Esophagus muscularis mucosa (tissue), 4 donors: Measurements from ENCODE around the gene PRRX2. TPM values are rescaled to one million over a fixed set of nuclear protein-coding genes. Genes with fewer than 3 reads are reported as not detected.
"Not testable (repeated sequence)": the region's sequence is repeated elsewhere in the genome, so short reads cannot be mapped to it uniquely, and the experiment has no call there.

Experiments used
- DNase-seq: peaks from one replicate; pipeline ENCODE4 v3.0.0-alpha.2; 2017; ENCODE audit errors: extremely low spot score
- H3K27ac ChIP-seq, 4 donors: fragments of 200-600 bp; sonication (generic); replicated peaks in 1 of 4; 1 replicate in 3 of 4; 2 replicates in 1 of 4; pipeline ENCODE4 v1.5.1; 2016 to 2019; ENCODE audit warnings: mild to moderate bottlenecking in 1 of 4
- H3K27me3 ChIP-seq, 4 donors: fragments of 200-600 bp; sonication (generic); one replicate each; pipeline versions ENCODE4 v1.5.1 to v1.6.0; 2016 to 2019
- H3K36me3 ChIP-seq, 4 donors: fragments of 200-600 bp; sonication (generic); one replicate each; pipeline ENCODE4 v1.5.1; 2016 to 2019
- H3K4me1 ChIP-seq, 4 donors: fragments of 200-600 bp; sonication (generic); one replicate each; pipeline ENCODE4 v1.5.1; 2016 to 2019
- H3K4me3 ChIP-seq, 4 donors: fragments of 200-600 bp; sonication (generic); 1 replicate in 2 of 4; 2 replicates in 2 of 4; pipeline ENCODE4 v1.5.1; 2016 to 2019; ENCODE audit warnings: mild to moderate bottlenecking in 4 of 4, moderate library complexity in 1 of 4
- H3K9me3 ChIP-seq, 4 donors: fragments of 200-600 bp; sonication (generic); 1 replicate in 3 of 4; 2 replicates in 1 of 4; pipeline ENCODE4 v1.5.1; 2016 to 2019
- EP300 ChIP-seq: sonication (generic); formaldehyde crosslinking; IDR thresholded peaks from one replicate; pipeline ENCODE4 v1.6.1; 2017; ENCODE audit warnings: antibody characterized with exemption
- POLR2A ChIP-seq: fragments of 450-650 bp; IDR thresholded peaks from one replicate; pipeline ENCODE4 v1.6.1; 2017; ENCODE audit warnings: antibody characterized with exemption, moderate library complexity, mild to moderate bottlenecking, low read depth
- POLR2AphosphoS5 ChIP-seq, 2 donors: sonication (generic); formaldehyde crosslinking; IDR thresholded peaks; one replicate each; pipeline ENCODE4 v1.6.1; 2017; ENCODE audit warnings: antibody characterized with exemption in 2 of 2
- WGBS: methylation state at CpG from one replicate; pipeline ENCODE4 v1.1.5; 2018; 5-methylcytosine and 5-hydroxymethylcytosine counted together
- intact Hi-C: fragments of 100-400 bp; cut with DNase I; formaldehyde crosslinking; loops from one replicate; pipeline ENCODE4 v1.15.1; 2023
- total RNA-seq, 4 donors: library from RNA; depleted of rRNA; stranded (reverse); fragments of >200 nt; gene quantifications; one replicate each; pipeline versions ENCODE4 v1.1.0 to v1.2.1, GENCODE V29; 2016
- TF ChIP-seq, protein P1 (sequence below), 3 experiments: fragments of 200-600 bp in 2 of 3; fragments of 450-650 bp in 1 of 3; sonication (generic) in 2 of 3; IDR thresholded peaks; one replicate each; pipeline ENCODE4 v1.5.1; 2017 to 2019; ENCODE audit warnings: antibody characterized with exemption in 3 of 3, mild to moderate bottlenecking in 2 of 3, moderate library complexity in 1 of 3

The PRRX2 gene
- total RNA-seq, 4 donors from 2014 or later, result 1.7 to 13.1 (median 6.2) TPM

DNA sequence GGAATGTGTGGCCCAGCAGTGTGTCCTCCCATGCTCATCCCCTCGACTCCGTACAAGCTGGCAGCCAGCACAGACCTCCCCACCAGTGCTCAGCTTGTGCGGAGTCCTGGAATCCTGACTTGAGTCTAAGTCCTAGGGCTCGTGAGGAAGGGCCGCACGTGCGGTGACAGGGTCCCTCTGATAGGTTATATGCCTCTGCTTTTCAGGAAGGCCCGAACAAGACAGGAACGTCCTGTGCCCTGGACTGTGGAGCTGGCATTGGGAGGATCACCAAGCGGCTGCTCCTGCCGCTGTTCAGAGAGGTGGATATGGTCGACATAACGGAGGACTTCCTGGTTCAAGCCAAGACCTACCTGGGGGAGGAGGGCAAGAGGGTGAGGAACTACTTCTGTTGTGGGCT, 31.6 kb upstream of the PRRX2 start:
- peaks cover 24 to 48% (median 42%) of the 10 kb centered on the region in 4 donors for H3K4me1 ChIP-seq
- peaks cover 51 to 67% (median 63%) of the 10 kb centered on the region in 4 donors for H3K36me3 ChIP-seq
- intact Hi-C loops, result no loop called here
- no peak for TF ChIP-seq POLR2A
- no peaks in the 10 kb centered on the region for H3K27me3 ChIP-seq
- no peak overlapping the region for H3K4me3 ChIP-seq
- no peak for DNase-seq
- no peak overlapping the region for H3K27ac ChIP-seq
- 96% methylated on average over 10 of the region's 13 CpGs for WGBS
- H3K9me3 ChIP-seq, result no peaks in the 10 kb centered on the region

DNA sequence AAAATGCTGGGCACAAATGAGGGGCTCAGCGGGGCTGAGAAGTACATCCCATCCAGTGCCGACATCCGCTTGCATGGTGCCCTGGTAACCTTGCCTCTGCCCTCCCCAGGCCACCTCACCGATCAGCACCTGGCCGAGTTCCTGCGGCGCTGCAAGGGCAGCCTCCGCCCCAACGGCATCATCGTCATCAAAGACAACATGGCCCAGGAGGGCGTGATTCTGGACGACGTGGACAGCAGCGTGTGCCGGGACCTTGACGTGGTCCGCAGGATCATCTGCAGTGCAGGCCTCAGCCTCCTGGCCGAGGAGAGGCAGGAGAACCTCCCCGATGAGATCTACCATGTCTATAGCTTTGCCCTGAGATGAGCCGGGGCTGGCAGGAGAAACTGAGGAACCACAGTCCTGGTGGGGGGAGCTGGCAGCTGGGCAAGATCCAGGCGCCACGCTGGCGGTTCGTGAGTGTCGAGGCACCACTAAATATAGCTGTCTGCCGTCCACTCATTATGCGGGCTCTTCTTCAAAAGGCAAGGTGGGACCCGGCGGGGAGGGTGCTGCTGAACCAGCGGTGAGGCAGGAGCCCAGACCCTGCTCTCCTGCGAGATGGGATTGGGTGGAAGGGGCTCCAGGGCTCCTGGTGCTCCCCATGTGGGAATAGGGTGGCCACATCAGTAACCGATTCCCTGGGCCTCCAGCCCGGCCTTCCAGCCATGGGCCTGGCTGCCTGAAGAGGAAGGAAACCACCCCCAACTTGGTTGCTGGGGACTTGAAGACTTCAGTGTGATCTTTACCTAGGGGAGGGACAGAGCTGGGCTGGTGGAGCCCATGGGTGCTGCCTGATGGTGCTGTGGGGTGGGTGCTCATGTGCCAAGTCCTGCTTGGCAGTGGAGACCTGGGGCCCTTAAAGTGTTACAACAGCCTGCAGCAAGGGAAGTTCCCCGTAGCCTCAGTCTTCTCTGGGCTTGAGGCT, 30.1 kb upstream of the PRRX2 start:
- H3K9me3 ChIP-seq, result no peaks in the 10 kb centered on the region
- WGBS, result 87% methylated on average over 21 of the region's 34 CpGs
- no peak overlapping the region for H3K27ac ChIP-seq
- DNase-seq, result no peak
- H3K4me3 ChIP-seq, result no peak overlapping the region
- peaks cover 33 to 48% (median 42%) of the 10 kb centered on the region in 4 donors for H3K4me1 ChIP-seq
- H3K36me3 ChIP-seq, result peaks cover 55 to 77% (median 73%) of the 10 kb centered on the region in 4 donors
- TF ChIP-seq, protein P1, sequence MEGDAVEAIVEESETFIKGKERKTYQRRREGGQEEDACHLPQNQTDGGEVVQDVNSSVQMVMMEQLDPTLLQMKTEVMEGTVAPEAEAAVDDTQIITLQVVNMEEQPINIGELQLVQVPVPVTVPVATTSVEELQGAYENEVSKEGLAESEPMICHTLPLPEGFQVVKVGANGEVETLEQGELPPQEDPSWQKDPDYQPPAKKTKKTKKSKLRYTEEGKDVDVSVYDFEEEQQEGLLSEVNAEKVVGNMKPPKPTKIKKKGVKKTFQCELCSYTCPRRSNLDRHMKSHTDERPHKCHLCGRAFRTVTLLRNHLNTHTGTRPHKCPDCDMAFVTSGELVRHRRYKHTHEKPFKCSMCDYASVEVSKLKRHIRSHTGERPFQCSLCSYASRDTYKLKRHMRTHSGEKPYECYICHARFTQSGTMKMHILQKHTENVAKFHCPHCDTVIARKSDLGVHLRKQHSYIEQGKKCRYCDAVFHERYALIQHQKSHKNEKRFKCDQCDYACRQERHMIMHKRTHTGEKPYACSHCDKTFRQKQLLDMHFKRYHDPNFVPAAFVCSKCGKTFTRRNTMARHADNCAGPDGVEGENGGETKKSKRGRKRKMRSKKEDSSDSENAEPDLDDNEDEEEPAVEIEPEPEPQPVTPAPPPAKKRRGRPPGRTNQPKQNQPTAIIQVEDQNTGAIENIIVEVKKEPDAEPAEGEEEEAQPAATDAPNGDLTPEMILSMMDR (IDR thresholded peaks at IDR 0.05), result no peak
- no peak for TF ChIP-seq POLR2A
- intact Hi-C loops, result no loop called here
- H3K27me3 ChIP-seq, result no peaks in the 10 kb centered on the region

DNA sequence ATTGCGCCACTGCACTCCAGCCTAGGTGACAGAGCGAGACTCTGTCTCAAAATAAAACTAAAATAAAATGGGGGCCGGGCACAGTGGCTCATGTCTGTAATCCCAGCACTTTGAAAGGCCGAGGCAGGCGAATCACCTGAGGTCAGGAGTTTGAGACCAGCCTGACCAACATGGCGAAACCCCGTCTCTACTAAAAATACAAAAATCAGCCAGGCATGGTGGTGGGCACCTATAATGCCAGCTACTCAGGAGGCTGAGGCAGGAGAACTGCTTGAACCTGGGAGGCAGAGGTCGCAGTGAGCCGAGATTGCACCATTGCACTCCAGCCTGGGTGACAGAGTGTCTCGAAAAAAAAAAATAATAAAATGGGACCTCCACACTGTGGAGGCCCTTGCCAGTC, 29.1 kb upstream of the PRRX2 start:
- intact Hi-C loops, H3K27ac ChIP-seq, DNase-seq, H3K9me3 ChIP-seq, H3K4me3 ChIP-seq, H3K27me3 ChIP-seq: not testable (repeated sequence)
- 89% methylated on average over 10 of the region's 10 CpGs for WGBS
- H3K4me1 ChIP-seq, result peaks cover 33 to 48% (median 42%) of the 10 kb centered on the region in 4 donors
- H3K36me3 ChIP-seq, result peaks cover 55 to 77% (median 73%) of the 10 kb centered on the region in 4 donors

DNA sequence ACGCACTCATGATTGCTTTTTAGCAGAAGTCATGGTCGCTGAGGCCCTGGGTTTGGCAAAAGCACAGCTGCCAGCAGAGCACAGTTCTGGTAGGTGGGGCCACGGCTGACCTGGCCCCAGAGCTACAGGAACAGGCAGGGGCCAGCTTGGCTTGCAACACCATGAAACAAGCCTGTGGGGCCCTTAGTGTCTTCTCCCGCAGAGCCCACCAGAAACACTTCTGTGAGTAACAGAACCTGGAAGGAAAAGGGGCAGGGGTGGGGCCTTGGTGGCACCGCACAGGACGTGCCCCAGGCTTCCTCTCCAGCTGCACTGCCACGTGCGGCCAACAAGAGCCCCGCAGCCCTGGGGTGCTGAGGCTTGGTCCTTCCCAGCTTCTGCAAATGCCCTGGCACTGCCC, 28.3 kb upstream of the PRRX2 start:
- DNase-seq, result no peak
- Histone ChIP-seq H3K36me3 (peaks cover 55 to 77% (median 73%) of the 10 kb centered on the region in 4 donors), H3K27me3 (no peaks in the 10 kb centered on the region), H3K27ac (no peak overlapping the region), H3K4me1 (peaks cover 26 to 44% (median 37%) of the 10 kb centered on the region in 4 donors), H3K4me3 (no peak overlapping the region), H3K9me3 (no peaks in the 10 kb centered on the region)
- TF ChIP-seq EP300 (no peak), POLR2AphosphoS5 (IDR thresholded peaks at IDR 0.05) (no peak), POLR2A (no peak)
- TF ChIP-seq, protein P1 (IDR thresholded peaks at IDR 0.05), result no peak
- intact Hi-C loops, result no loop called here
- WGBS, result 52% methylated on average over 6 of the region's 9 CpGs

DNA sequence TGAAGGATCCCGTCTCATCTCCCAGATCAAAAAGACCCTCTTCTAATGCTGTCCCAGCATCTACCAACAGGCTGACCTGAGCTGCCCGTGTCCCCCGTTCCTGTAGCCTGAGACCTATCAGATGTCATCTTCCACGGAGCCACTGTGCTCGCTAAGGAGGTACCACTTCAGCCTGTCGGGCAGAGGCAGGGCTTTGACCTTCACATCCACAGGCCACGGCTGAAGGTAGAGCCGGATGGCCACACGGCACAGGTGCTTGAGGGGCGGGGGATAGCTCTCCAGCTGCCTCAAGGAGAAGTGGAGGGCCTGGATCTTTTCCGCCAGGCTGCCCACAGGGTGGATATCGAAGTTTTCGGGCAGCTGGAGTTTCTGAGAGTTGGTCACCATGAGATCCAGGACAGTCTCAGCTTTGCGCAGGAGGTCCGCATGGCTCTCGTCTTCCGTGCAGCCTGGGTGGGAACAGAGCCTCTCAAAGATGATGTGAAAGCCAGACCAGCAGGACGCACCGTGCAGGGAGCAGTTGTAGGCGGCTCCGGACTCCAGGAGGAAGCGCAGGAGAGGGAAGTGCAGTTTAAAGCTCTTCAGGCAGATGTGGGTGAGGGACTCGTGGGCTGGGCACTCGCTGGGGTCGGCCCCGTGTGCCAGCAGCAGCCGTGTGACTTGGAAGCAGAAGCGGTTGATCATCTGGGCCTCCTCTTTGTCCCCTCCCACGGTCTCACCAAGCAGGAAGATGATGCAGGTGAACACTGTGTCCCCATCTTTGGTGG, 27.6 kb upstream of the PRRX2 start:
- Histone ChIP-seq H3K4me1 (peaks cover 23 to 44% (median 37%) of the 10 kb centered on the region in 4 donors), H3K27me3 (no peaks in the 10 kb centered on the region), H3K36me3 (peaks cover 51 to 70% (median 69%) of the 10 kb centered on the region in 4 donors), H3K9me3 (no peaks in the 10 kb centered on the region), H3K27ac (no peak overlapping the region), H3K4me3 (no peak overlapping the region)
- DNase-seq, result no peak
- TF ChIP-seq EP300, result no peak
- no peak for TF ChIP-seq POLR2AphosphoS5 (IDR thresholded peaks at IDR 0.05)
- TF ChIP-seq, protein P1 (IDR thresholded peaks at IDR 0.05), result no peak
- TF ChIP-seq POLR2A, result no peak
- 69% methylated on average over 16 of the region's 29 CpGs for WGBS
- intact Hi-C loops, result no loop called here
